HG02973 (cell line): ENCODE measurements around the gene SYK.
A peak's percentile ranks its signal among the peaks of the same experiment; 100 is the strongest.

Experiments
- ATAC-seq: cut with Tn5 transposase; IDR thresholded peaks from one replicate; pipeline ENCODE4 v1.9.1; 2021; ENCODE audit warnings: moderate library complexity; ENCODE audit not compliant: unreplicated experiment

SYK gene

GRCh38 chr9:90901933-90902332, 100.3 kb downstream of the SYK start:
- ATAC-seq = no peak

- no peak for ATAC-seq
Measured at GRCh38 chr9:90903766-90904424, 102.3 kb downstream of the SYK start.

DNA sequence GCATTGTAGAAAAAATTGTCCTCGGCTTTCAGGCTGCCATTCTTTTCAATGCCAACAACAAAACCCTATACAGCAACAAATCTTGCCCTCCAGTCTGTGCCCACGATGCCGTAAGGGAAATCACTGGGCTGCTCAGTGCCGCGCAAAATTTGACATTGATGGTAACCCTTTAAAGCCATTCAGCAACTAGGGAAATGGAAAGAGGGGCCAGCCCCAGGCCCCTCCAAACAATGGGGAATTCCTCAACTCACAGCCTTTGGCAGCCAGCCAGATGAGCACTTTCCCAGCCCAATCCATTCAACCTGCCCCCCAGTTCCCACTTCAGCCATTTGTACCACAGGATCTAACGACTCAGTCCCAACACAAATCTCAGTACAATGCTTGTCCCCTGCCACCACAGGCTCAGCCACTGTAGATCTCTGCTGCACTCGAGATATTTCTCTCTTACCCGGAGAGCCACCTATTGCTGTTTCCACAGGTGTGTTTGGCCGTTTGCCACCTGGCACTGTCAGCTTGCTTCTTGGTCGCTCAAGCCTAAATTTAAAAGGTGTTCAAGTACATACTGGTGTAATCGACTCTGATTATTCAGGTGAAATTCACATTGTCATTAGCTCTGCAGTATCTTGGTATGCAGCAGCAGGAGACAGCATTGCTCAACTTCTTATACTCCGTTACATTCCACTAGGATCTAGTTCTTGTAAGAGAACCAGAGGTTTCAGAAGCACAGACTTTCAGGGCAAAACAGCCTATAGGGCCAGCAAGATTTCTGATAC, 103.3 kb downstream of the SYK start:
- ATAC-seq = no peak

GRCh38 chr9:90905822-90906221, 104.2 kb downstream of the SYK start:
- ATAC-seq = no peak

DNA sequence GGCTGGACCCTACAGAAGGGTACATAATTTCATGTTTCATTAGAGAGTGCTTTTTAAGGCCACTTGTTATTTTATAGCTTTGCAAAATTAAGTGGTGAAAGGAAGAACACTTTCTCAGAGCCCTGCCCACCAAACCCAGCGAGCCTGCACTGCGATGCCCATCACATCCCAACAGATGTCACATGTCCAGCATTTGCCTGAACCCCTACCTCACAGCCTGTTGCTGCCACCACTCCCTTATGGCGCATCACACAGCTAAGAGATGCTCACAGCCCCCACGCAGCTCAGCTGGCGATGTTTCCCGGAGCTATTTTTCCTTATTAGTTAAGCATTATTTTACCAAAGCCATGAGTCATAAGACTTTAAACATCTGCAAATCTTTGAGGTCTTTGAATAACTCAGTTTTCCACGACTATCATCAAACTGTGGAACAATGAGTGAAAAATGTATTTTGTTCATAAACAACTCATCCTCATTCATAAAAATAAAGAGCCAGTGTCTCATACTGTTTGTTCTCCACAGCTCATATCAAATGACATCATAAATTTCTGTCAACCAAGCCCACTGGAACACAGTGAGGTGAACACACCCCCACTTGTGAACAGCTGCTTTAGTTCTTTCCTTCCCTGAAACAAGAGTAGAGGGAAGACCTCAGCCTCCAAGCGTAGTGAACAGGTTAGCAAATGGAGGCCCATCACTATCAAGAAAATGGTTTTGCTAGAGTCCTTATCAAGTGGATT, 104.9 kb downstream of the SYK start:
- no peak for ATAC-seq

- ATAC-seq = no peak
Measured at GRCh38 chr9:90907056-90907445, 105.4 kb downstream of the SYK start.

DNA sequence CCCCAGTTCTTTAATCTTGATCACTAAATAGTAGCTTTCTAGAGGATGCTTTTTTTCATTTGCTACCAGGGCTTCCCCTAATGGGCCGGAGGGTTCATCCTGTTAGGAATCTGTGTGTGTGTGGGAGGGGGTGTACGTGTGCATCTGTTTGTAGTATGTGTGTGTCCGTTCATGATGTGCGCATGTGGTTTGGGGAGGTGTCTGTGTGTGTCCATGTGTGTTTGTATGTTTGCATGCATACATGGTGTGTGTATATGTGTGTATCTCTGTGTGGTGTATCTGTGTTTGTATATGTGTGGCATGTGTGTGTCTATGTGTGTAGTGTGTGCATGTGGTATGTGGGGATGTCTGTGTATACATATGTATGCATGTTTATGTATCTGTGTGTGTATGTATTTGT, 106.2 kb downstream of the SYK start:
- no peak for ATAC-seq

DNA sequence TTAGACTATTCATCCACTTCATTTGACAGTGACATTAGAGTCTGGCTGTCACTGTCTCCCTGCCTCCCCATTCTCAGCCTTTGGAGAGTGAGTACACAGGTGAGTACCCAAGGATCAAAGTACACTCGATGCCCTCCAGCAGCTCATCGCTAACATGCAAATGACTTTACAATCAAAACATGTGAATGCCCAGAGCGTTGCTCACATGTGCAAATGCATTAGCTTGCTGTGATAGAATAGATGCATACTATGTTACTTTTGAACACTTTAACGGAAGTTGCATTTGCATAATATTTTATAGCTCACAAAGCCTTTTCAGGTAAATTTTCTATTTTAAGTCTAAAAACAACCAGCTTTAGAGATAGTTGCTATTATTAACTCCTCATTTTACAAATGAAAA, 107.6 kb downstream of the SYK start:
- no peak for ATAC-seq

- no peak for ATAC-seq
Measured at GRCh38 chr9:90909747-90910283, 108.2 kb downstream of the SYK start.

GRCh38 chr9:90914196-90914595, 112.6 kb downstream of the SYK start:
- no peak for ATAC-seq

- peak; percentile 67 for ATAC-seq
Measured at GRCh38 chr9:90914868-90915483, 113.4 kb downstream of the SYK start.

GRCh38 chr9:90915693-90916092, 114.1 kb downstream of the SYK start:
- no peak for ATAC-seq

DNA sequence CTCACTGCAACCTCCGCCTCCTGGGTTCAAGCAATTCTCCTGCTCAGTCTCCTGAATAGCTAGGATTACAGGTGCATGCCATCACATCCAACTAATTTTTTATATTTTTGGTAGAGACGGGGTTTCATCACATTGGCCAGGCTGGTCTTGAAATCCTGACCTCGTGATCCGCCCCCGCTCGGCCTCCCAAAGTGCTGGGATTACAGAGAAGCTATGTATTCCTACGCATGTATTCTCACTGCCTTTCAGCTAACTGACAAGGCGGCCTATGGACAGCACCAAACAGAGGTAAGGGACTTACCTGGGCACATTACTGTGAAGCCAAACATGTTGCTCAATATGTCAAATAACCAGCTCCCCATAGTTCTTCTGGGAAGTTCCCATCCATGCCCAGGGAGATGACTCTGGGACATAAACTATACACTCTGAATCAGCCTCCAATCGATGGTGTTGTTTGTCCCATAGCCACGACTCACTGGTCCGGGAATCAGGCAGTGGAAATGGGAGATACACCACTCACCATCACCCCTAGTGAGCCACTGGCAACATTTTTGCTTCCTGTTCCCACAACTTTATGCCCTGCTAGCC, 114.6 kb downstream of the SYK start:
- no peak for ATAC-seq

- no peak for ATAC-seq
Measured at GRCh38 chr9:90919883-90920282, 118.3 kb downstream of the SYK start.

DNA sequence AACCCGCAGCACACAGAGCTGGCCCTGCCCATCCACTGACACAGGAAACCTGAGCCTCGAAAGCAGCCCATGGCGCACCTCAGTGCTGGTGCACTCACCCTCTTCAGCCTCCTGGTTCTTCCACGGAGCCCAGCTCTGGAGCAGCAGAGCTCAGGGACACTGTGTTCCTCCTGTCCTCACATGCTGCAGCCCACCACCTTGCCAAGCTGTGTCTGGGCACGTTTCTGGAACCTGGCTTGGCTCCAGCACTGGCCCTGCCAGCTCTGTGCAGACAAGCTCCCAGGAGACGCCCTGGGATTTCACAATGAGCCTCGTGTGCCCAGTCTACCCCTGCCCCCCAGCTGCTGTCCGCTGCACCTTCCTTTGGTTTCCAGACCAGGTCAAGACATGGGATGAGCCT, 119.5 kb downstream of the SYK start:
- no peak for ATAC-seq

GRCh38 chr9:90921969-90922368, 120.3 kb downstream of the SYK start:
- no peak for ATAC-seq

- no peak for ATAC-seq
Measured at GRCh38 chr9:90925581-90926257, 124.1 kb downstream of the SYK start.

DNA sequence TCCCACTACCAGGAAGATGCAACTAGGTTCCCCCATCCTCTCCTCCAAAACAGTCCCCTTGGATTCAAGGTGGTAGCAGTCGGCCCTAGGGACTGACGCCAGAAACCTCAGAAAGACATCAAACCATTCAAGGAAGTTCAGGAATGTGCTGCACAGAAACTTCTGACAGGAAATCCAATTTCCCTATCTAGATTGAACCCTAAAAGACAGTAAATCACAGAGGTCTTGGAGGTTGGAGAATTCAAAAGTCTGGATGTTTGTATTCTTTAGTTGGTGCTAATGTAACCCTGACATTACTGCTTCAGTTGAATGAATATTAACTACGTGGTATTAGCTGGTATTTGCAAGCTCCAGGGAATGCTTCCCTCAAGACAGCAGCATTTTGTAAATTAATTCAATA, 125.3 kb downstream of the SYK start:
- ATAC-seq = no peak

GRCh38 chr9:90927496-90927895, 125.9 kb downstream of the SYK start:
- no peak for ATAC-seq

DNA sequence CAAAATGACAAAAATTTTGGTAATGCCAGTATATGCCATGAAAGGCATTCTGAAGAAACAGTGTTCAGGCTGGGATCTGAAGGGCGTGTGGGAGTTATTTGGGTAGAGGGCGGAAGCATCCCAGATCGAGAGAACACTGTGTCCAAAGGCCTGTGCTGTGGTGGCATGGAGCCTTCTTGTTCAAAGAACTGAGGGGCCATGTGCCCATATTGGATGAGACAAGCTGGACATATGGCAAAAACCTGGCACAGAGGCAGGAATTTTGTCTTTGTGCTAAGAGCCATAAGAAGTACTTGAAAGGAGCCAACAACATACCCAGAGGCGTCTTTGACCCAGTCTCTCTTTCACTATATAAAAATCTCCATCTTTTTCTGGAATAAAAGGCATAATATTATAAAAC, 128.0 kb downstream of the SYK start:
- no peak for ATAC-seq
